HAP-1 (cell line): ENCODE data around the gene DGKA.
"Not testable (repeated sequence)": the region's sequence is repeated elsewhere in the genome, so short reads cannot be mapped to it uniquely, and the experiment has no call there.

Experiments used
- DNase-seq, 2 experiments: peaks; one replicate each; pipeline ENCODE4 v3.0.0-alpha.2; 2016 to 2020; ENCODE audit warnings: low spot score in 2 of 2
- H3K27me3 ChIP-seq: fragments of 250-450 bp; sonication (Bioruptor Pico); 2 replicates; pipeline ENCODE4 v1.5.1; 2020; ENCODE audit warnings: low read depth, mild to moderate bottlenecking, moderate library complexity
- H3K36me3 ChIP-seq: fragments of 250-450 bp; sonication (Bioruptor Pico); replicated peaks from 2 replicates; pipeline ENCODE4 v1.5.1; 2020; ENCODE audit warnings: mild to moderate bottlenecking
- H3K4me1 ChIP-seq: fragments of 250-450 bp; sonication (Bioruptor Pico); 2 replicates; pipeline ENCODE4 v1.5.1; 2020; ENCODE audit warnings: mild to moderate bottlenecking
- H3K4me3 ChIP-seq: fragments of 250-450 bp; sonication (Bioruptor Pico); 2 replicates; pipeline ENCODE4 v1.5.1; 2020; ENCODE audit warnings: mild to moderate bottlenecking, moderate library complexity
- H3K9me3 ChIP-seq: fragments of 250-450 bp; sonication (Bioruptor Pico); 2 replicates; pipeline ENCODE4 v1.5.1; 2020; ENCODE audit warnings: mild to moderate bottlenecking, moderate library complexity
- in situ Hi-C: fragments of 300-500 bp; cut with MboI; formaldehyde crosslinking; loops from 3 replicates; pipeline ENCODE4 v1.14.3; 2020; ENCODE audit warnings: low sequenced_read_pairs, inconsistent platforms, mixed read lengths

DGKA gene

GRCh38 chr12:55966408-55967281 lies 35.7 kb downstream of the DGKA start, which contains the start of gene CDK2:
TSS of gene CDK2 (plus strand) at chr12:55966830. CDS start at chr12:55967009, 179 bp downstream.
- Histone ChIP-seq H3K4me3 (peak within 1 kb of the TSS; percentile 87), H3K27me3 (no peaks in the 10 kb centered on the region), H3K36me3 (peaks cover 22% of the 10 kb centered on the region), H3K9me3 (no peaks in the 10 kb centered on the region), H3K4me1 (peaks cover 5% of the 10 kb centered on the region; the same call in 1 of the 2 replicates)
- peak; percentile 91 to 97 for DNase-seq
- in situ Hi-C loops: no loop called here

- H3K9me3 ChIP-seq: no peaks in the 10 kb centered on the region
- H3K4me1 ChIP-seq: peaks cover 10% of the 10 kb centered on the region
- H3K27me3 ChIP-seq: no peaks in the 10 kb centered on the region
- H3K36me3 ChIP-seq: peaks cover 31% of the 10 kb centered on the region
- in situ Hi-C loops: no loop called here
- no peak for DNase-seq
- no peak overlapping the region for H3K4me3 ChIP-seq
These were observed 38.4 kb downstream of the DGKA start for GRCh38 chr12:55969356-55969755.

GRCh38 chr12:55970775-55971174 lies 39.8 kb downstream of the DGKA start:
- no peaks in the 10 kb centered on the region for H3K27me3 ChIP-seq
- H3K4me1 ChIP-seq: peaks cover 15% of the 10 kb centered on the region
- no peak overlapping the region for H3K4me3 ChIP-seq
- peaks cover 31% of the 10 kb centered on the region for H3K36me3 ChIP-seq
- no peak for DNase-seq
- in situ Hi-C loops: no loop called here
- H3K9me3 ChIP-seq: no peaks in the 10 kb centered on the region

GRCh38 chr12:55972042-55972441 lies 41.1 kb downstream of the DGKA start:
- peaks cover 31% of the 10 kb centered on the region for H3K36me3 ChIP-seq
- peaks cover 15% of the 10 kb centered on the region for H3K4me1 ChIP-seq
- H3K9me3 ChIP-seq: no peaks in the 10 kb centered on the region
- no peaks in the 10 kb centered on the region for H3K27me3 ChIP-seq
- no peak for DNase-seq
- H3K4me3 ChIP-seq: no peak overlapping the region
- in situ Hi-C loops: no loop called here

- in situ Hi-C loops: no loop called here
- H3K4me3 ChIP-seq: peak overlapping the region; percentile 32; the same call in 1 of the 2 replicates
- H3K36me3 ChIP-seq: peaks cover 31% of the 10 kb centered on the region
- peaks cover 15% of the 10 kb centered on the region for H3K4me1 ChIP-seq
- no peak for DNase-seq
- no peaks in the 10 kb centered on the region for H3K9me3 ChIP-seq
- H3K27me3 ChIP-seq: no peaks in the 10 kb centered on the region
These were observed 41.5 kb downstream of the DGKA start for GRCh38 chr12:55972456-55972855.

- DNase-seq: no peak
- Histone ChIP-seq H3K4me3 (peak overlapping the region; percentile 32), H3K9me3 (no peaks in the 10 kb centered on the region), H3K27me3 (no peaks in the 10 kb centered on the region), H3K36me3 (peaks cover 30% of the 10 kb centered on the region), H3K4me1 (peaks cover 10% of the 10 kb centered on the region)
- in situ Hi-C loops: no loop called here
These were observed 42.1 kb downstream of the DGKA start for GRCh38 chr12:55972911-55973598.

GRCh38 chr12:55973599-55974307 lies 42.8 kb downstream of the DGKA start, which contains the start of gene RAB5B:
TSS of gene RAB5B (plus strand) at chr12:55974078. CDS start at chr12:55986961, 12,883 bp downstream.
- H3K27me3 ChIP-seq: no peaks in the 10 kb centered on the region
- DNase-seq: peak; percentile 99 to 100
- H3K4me3 ChIP-seq: peak within 1 kb of the TSS; percentile 78
- no peaks in the 10 kb centered on the region for H3K9me3 ChIP-seq
- in situ Hi-C loops: no loop called here
- H3K36me3 ChIP-seq: peaks cover 24% of the 10 kb centered on the region
- H3K4me1 ChIP-seq: peaks cover 10% of the 10 kb centered on the region

GRCh38 chr12:55974308-55974730 lies 43.4 kb downstream of the DGKA start:
- Histone ChIP-seq H3K9me3 (no peaks in the 10 kb centered on the region), H3K36me3 (peaks cover 23% of the 10 kb centered on the region), H3K4me1 (peaks cover 10% of the 10 kb centered on the region), H3K27me3 (no peaks in the 10 kb centered on the region), H3K4me3 (peak overlapping the region; percentile 78)
- in situ Hi-C loops: no loop called here
- DNase-seq: peak; percentile 29 to 66

- no peaks in the 10 kb centered on the region for H3K27me3 ChIP-seq
These were observed 47.4 kb downstream of the DGKA start for GRCh38 chr12:55978393-55978792.

GRCh38 chr12:55979069-55979468 lies 48.1 kb downstream of the DGKA start:
- no peaks in the 10 kb centered on the region for H3K27me3 ChIP-seq
- in situ Hi-C loops: no loop called here
- no peak overlapping the region for H3K4me3 ChIP-seq
- H3K36me3 ChIP-seq: peaks cover 5% of the 10 kb centered on the region
- H3K4me1 ChIP-seq: peaks cover 5% of the 10 kb centered on the region; the same call in 1 of the 2 replicates
- H3K9me3 ChIP-seq: no peaks in the 10 kb centered on the region
- DNase-seq: no peak

More at GRCh38 chr12:55978393-55978792, 47.4 kb downstream of the DGKA start:
- H3K36me3 ChIP-seq: peaks cover 5% of the 10 kb centered on the region
- peaks cover 5% of the 10 kb centered on the region; the same call in 1 of the 2 replicates for H3K4me1 ChIP-seq
- H3K4me3 ChIP-seq: no peak overlapping the region
- no peak for DNase-seq
- no peaks in the 10 kb centered on the region for H3K9me3 ChIP-seq
- in situ Hi-C loops: no loop called here

GRCh38 chr12:55981882-55982281 lies 50.9 kb downstream of the DGKA start:
- DNase-seq, H3K36me3 ChIP-seq, in situ Hi-C loops, H3K4me1 ChIP-seq, H3K9me3 ChIP-seq, H3K27me3 ChIP-seq, H3K4me3 ChIP-seq: not testable (repeated sequence)

GRCh38 chr12:55982319-55982936 lies 51.5 kb downstream of the DGKA start:
- peaks cover 11% of the 10 kb centered on the region for H3K36me3 ChIP-seq
- in situ Hi-C loops: no loop called here
- DNase-seq: no peak
- no peak overlapping the region for H3K4me3 ChIP-seq
- no peaks in the 10 kb centered on the region for H3K4me1 ChIP-seq
- no peaks in the 10 kb centered on the region for H3K27me3 ChIP-seq
- H3K9me3 ChIP-seq: no peaks in the 10 kb centered on the region

GRCh38 chr12:55983232-55983842 lies 52.4 kb downstream of the DGKA start:
- Histone ChIP-seq H3K9me3 (no peaks in the 10 kb centered on the region), H3K4me3 (no peak overlapping the region), H3K36me3 (peaks cover 17% of the 10 kb centered on the region), H3K27me3 (no peaks in the 10 kb centered on the region), H3K4me1 (no peaks in the 10 kb centered on the region)
- in situ Hi-C loops: no loop called here
- DNase-seq: no peak
